GM18526 (cell line): Measurements from ENCODE around the gene RIPPLY1.

Source experiments
- POLR2A ChIP-seq: IDR thresholded peaks from 3 replicates; pipeline ENCODE4 v1.6.1; 2011; ENCODE audit not compliant: insufficient read length; ENCODE audit errors: extremely low read depth

RIPPLY1 gene

GRCh38 chrX:106894978-106895452 is 8.1 kb downstream of the RIPPLY1 start:
- TF ChIP-seq POLR2A: no peak

- no peak for TF ChIP-seq POLR2A
These were observed 8.7 kb downstream of the RIPPLY1 start for GRCh38 chrX:106894392-106894909.

GRCh38 chrX:106891762-106892460 is 11.2 kb downstream of the RIPPLY1 start:
- TF ChIP-seq POLR2A: no peak

GRCh38 chrX:106889468-106889867 is 13.7 kb downstream of the RIPPLY1 start:
- TF ChIP-seq POLR2A: no peak

GRCh38 chrX:106875151-106875550 is 28.0 kb downstream of the RIPPLY1 start:
- TF ChIP-seq POLR2A: no peak

GRCh38 chrX:106874075-106874474 is 29.1 kb downstream of the RIPPLY1 start:
- TF ChIP-seq POLR2A: no peak

GRCh38 chrX:106863697-106864096 is 39.4 kb downstream of the RIPPLY1 start:
- TF ChIP-seq POLR2A: no peak

- no peak for TF ChIP-seq POLR2A
These were observed 40.0 kb downstream of the RIPPLY1 start for GRCh38 chrX:106862972-106863688.
